H1 (cell line): ENCODE results near the gene EZH1. TPM values are rescaled to one million over a fixed set of nuclear protein-coding genes. Genes with fewer than 3 reads are reported as not detected.

ENCODE experiments used
- CTCF ChIA-PET: fragments of 300-600 bp; sonication (Branson Sonifier 250); formaldehyde crosslinking; loops from one replicate; lab custom pipeline; 2021; ENCODE audit not compliant: partially characterized antibody; lab: Charles Lee
- POLR2A ChIA-PET: fragments of 300-600 bp; sonication (Branson Sonifier 250); formaldehyde crosslinking; loops from one replicate; lab custom pipeline; 2021; ENCODE audit warnings: inconsistent platforms; ENCODE audit not compliant: partially characterized antibody; lab: Charles Lee
- DNase-seq, 2 experiments: peaks; one replicate each; pipeline versions ENCODE4 v3.0.0 to v3.0.0-alpha.2; 2010 to 2022; ENCODE audit warnings: low spot score in 2 of 2, low read depth in 1 of 2, mixed read lengths in 1 of 2
- FAIRE-seq: peaks from 2 replicates; lab custom pipeline; 2011; peaks lifted over from hg19 to GRCh38; lab: Jason Lieb, UNC
- H2AFZ ChIP-seq: 2 replicates; pipeline ENCODE4 v1.8.1; 2012; ENCODE audit warnings: low read length, inconsistent platforms
- H2AK5ac ChIP-seq: 2 replicates; pipeline ENCODE4 v1.6.1; 2013; ENCODE audit warnings: low read depth, low read length
- H2BK120ac ChIP-seq: replicated peaks from 2 replicates; pipeline ENCODE3; 2013; ENCODE audit warnings: low read depth, low read length, inconsistent platforms
- H2BK12ac ChIP-seq: 2 replicates; pipeline ENCODE4 v1.6.1; 2013; ENCODE audit warnings: low read depth, low read length
- H2BK15ac ChIP-seq: 2 replicates; pipeline ENCODE4 v1.6.1; 2013; ENCODE audit warnings: low read length
- H2BK20ac ChIP-seq: 2 replicates; pipeline ENCODE4 v1.6.1; 2013; ENCODE audit warnings: low read length
- H2BK5ac ChIP-seq: 2 replicates; pipeline ENCODE4 v1.6.1; 2013; ENCODE audit warnings: low read depth, low read length
- H3K14ac ChIP-seq: 2 replicates; pipeline ENCODE4 v1.6.1; 2013; ENCODE audit warnings: inconsistent platforms; ENCODE audit not compliant: insufficient read length
- H3K18ac ChIP-seq: 2 replicates; pipeline ENCODE4 v1.6.1; 2013; ENCODE audit warnings: low read length; ENCODE audit errors: extremely low read depth
- H3K23ac ChIP-seq: 2 replicates; pipeline ENCODE4 v1.6.1; 2013; ENCODE audit warnings: inconsistent platforms; ENCODE audit not compliant: insufficient read length
- H3K23me2 ChIP-seq: 2 replicates; pipeline ENCODE4 v1.6.1; 2013; ENCODE audit warnings: low read depth, low read length
- H3K27ac ChIP-seq: 2 replicates; pipeline ENCODE4 v1.6.1; 2011; ENCODE audit warnings: low read depth, low read length, inconsistent platforms
- H3K27me3 ChIP-seq, 4 experiments: replicated peaks in 1 of 4; 1 replicate in 1 of 4; 2 replicates in 3 of 4; pipeline versions ENCODE4 v1.6.1 to v1.8.1; 2011 to 2013; ENCODE audit warnings: low read length in 3 of 4, mild to moderate bottlenecking in 3 of 4, inconsistent platforms in 2 of 4, mixed read lengths in 2 of 4, moderate library complexity in 1 of 4; ENCODE audit not compliant: control insufficient read depth in 3 of 4, insufficient read depth in 3 of 4; ENCODE audit errors: extremely low read depth in 1 of 4
- H3K36me3 ChIP-seq, 4 experiments: 2 replicates each; pipeline versions ENCODE4 v1.6.1 to v1.8.1; 2011 to 2013; ENCODE audit warnings: mild to moderate bottlenecking in 4 of 4, low read length in 3 of 4, moderate library complexity in 2 of 4, control low read depth in 1 of 4, inconsistent platforms in 1 of 4; ENCODE audit not compliant: insufficient read depth in 4 of 4, control insufficient read depth in 2 of 4
- H3K4ac ChIP-seq: replicated peaks from 2 replicates; pipeline ENCODE3; 2013; ENCODE audit warnings: low read length, low read depth, mixed read lengths, inconsistent platforms; ENCODE audit not compliant: insufficient read length
- H3K4me1 ChIP-seq, 4 experiments: replicated peaks in 1 of 4; 1 replicate in 1 of 4; 2 replicates in 3 of 4; pipeline versions ENCODE4 v1.6.1 to v1.8.1; 2011 to 2013; ENCODE audit warnings: low read length in 3 of 4, inconsistent platforms in 2 of 4, mixed read lengths in 1 of 4; ENCODE audit not compliant: insufficient read depth in 4 of 4, control insufficient read depth in 3 of 4
- H3K4me2 ChIP-seq, 2 experiments: 2 replicates each; pipeline versions ENCODE4 v1.6.1 to v1.8.1; 2011 to 2013; ENCODE audit warnings: low read depth in 2 of 2, low read length in 2 of 2, control low read depth in 1 of 2, inconsistent platforms in 1 of 2, mild to moderate bottlenecking in 1 of 2; ENCODE audit not compliant: insufficient read depth in 1 of 2
- H3K4me3 ChIP-seq, 4 experiments: fragments of 200-600, 300-600 bp in 1 of 4; sonication (generic), shearing (Covaris generic), sonication (Bioruptor Twin) in 1 of 4; 2 replicates each; pipeline versions ENCODE4 v1.5.1 to v1.8.1; 2011 to 2016; ENCODE audit warnings: low read length in 4 of 4, low read depth in 3 of 4, control low read depth in 2 of 4, inconsistent platforms in 2 of 4, mild to moderate bottlenecking in 2 of 4, mixed read lengths in 1 of 4, moderate library complexity in 1 of 4; ENCODE audit not compliant: insufficient read depth in 2 of 4; ENCODE audit errors: extremely low read depth in 1 of 4
- H3K56ac ChIP-seq: replicated peaks from 2 replicates; pipeline ENCODE3; 2013; ENCODE audit warnings: low read depth, mild to moderate bottlenecking, mixed read lengths, low read length, inconsistent platforms; ENCODE audit not compliant: insufficient read length
- H3K79me1 ChIP-seq: 2 replicates; pipeline ENCODE4 v1.6.1; 2013; ENCODE audit warnings: low read depth, low read length, control low read depth
- H3K79me2 ChIP-seq, 2 experiments: 2 replicates each; pipeline versions ENCODE4 v1.6.1 to v1.8.1; 2012 to 2013; ENCODE audit warnings: low read length in 2 of 2, mild to moderate bottlenecking in 2 of 2, inconsistent platforms in 1 of 2; ENCODE audit not compliant: insufficient read depth in 2 of 2, control insufficient read depth in 1 of 2
- H3K9ac ChIP-seq, 4 experiments: replicated peaks in 1 of 4; 1 replicate in 1 of 4; 2 replicates in 3 of 4; pipeline versions ENCODE4 v1.6.1 to v1.8.1; 2011 to 2013; ENCODE audit warnings: low read depth in 3 of 4, low read length in 3 of 4, control low read depth in 2 of 4, mild to moderate bottlenecking in 2 of 4, moderate library complexity in 2 of 4, inconsistent platforms in 1 of 4; ENCODE audit errors: extremely low read depth in 1 of 4
- H3K9me3 ChIP-seq, 2 experiments: 2 replicates each; pipeline versions ENCODE4 v1.6.1 to v1.8.1; 2012 to 2013; ENCODE audit warnings: mild to moderate bottlenecking in 2 of 2, moderate library complexity in 2 of 2, control low read depth in 1 of 2, inconsistent platforms in 1 of 2, low read depth in 1 of 2, low read length in 1 of 2, mixed read lengths in 1 of 2; ENCODE audit not compliant: insufficient read depth in 2 of 2
- H4K20me1 ChIP-seq, 2 experiments: replicated peaks in 1 of 2; 2 replicates each; pipeline versions ENCODE3 to v1.8.1; 2011 to 2013; ENCODE audit warnings: inconsistent platforms in 2 of 2, low read length in 2 of 2, mild to moderate bottlenecking in 1 of 2; ENCODE audit not compliant: insufficient read depth in 2 of 2, control insufficient read depth in 1 of 2
- H4K5ac ChIP-seq: 2 replicates; pipeline ENCODE4 v1.6.1; 2013; ENCODE audit warnings: low read length, low read depth, mixed read lengths, inconsistent platforms; ENCODE audit not compliant: insufficient read length
- H4K8ac ChIP-seq: 2 replicates; pipeline ENCODE4 v1.8.0; 2013; ENCODE audit warnings: mild to moderate bottlenecking, moderate library complexity, low read length, inconsistent platforms; ENCODE audit not compliant: insufficient read depth; ENCODE audit errors: extremely low read depth
- H4K91ac ChIP-seq: replicated peaks from 2 replicates; pipeline ENCODE3; 2013; ENCODE audit warnings: low read length, mixed read lengths, inconsistent platforms; ENCODE audit not compliant: insufficient read length
- KDM5A ChIP-seq: fragments of 200-600 bp; IDR thresholded peaks from 2 replicates; pipeline ENCODE4 v1.7.1; 2012; ENCODE audit warnings: mild to moderate bottlenecking, low read length, inconsistent platforms, mixed read lengths
- WGBS, 2 experiments: shearing (Covaris generic) in 1 of 2; methylation state at CpG; one replicate each; pipeline versions ENCODE4 v1.1.6 to v1.1.7; 2013 to 2015; ENCODE audit warnings: low lambda C conversion rate in 2 of 2, mixed read lengths in 2 of 2, inconsistent platforms in 1 of 2, low coverage in 1 of 2, missing lambda C conversion rate in 1 of 2; ENCODE audit not compliant: insufficient replicate concordance in 2 of 2, insufficient coverage in 1 of 2, insufficient read length in 1 of 2; ENCODE audit errors: extremely low coverage in 1 of 2, missing lambda C conversion rate in 1 of 2; 5-methylcytosine and 5-hydroxymethylcytosine counted together
- polyA plus RNA-seq, 7 experiments: library from polyadenylated mRNA; depleted of rRNA in 3 of 7; stranded (reverse) in 5 of 7; unstranded in 2 of 7; fragments of >200 nt in 5 of 7; fragments of 200-250 nt in 2 of 7; gene quantifications; 1 replicate in 5 of 7; 2 replicates in 1 of 7; 4 replicates in 1 of 7; pipeline versions ENCODE4 v1.2.1 to v1.2.3, GENCODE V29; 2011 to 2013; ENCODE audit warnings: missing spikeins in 2 of 7, mixed read lengths in 2 of 7
- total RNA-seq: library from RNA; stranded (reverse); fragmentation: NEBNext Ultra II Directional; extraction: Animal tissue kit (Norgen Biotek cat#: 25700); gene quantifications from 2 replicates; pipeline ENCODE4 v1.2.1, GENCODE V29; 2021

Gene EZH1
- total and polyA plus RNA-seq, 2 of the 8 experiments (the other 6 are each of a cell fraction or from before 2014, with no cell fraction given): 17.4 to 20.8 TPM

- no peak overlapping the region for H3K4me3 ChIP-seq
- no peaks in the 10 kb centered on the region for H3K23me2 ChIP-seq
- H2BK20ac ChIP-seq: no peak overlapping the region
- no peak overlapping the region for H3K9ac ChIP-seq
- H3K27ac ChIP-seq: no peak overlapping the region
- no peak overlapping the region for H4K8ac ChIP-seq
- no peak overlapping the region for H4K91ac ChIP-seq
- no peak overlapping the region for H3K23ac ChIP-seq
- CTCF ChIA-PET: interaction anchor here (0.6 kb wide), 1 partner anchor 125 kb away, joined by 3 read pairs; no protein-coding TSS in a partner anchor
- WGBS, 2 experiments: 91% methylated on average over 5 of the region's 5 CpGs; no CpG with 5 or more reads in 1 of the 2 experiments
- no peak for TF ChIP-seq KDM5A
- TF ChIP-seq, all 59 proteins: peak for 0
- FAIRE-seq (no peak), DNase-seq (no peak)
- H2BK12ac ChIP-seq: no peak overlapping the region
- H2AFZ ChIP-seq: no peak overlapping the region
- H2BK15ac ChIP-seq: no peak overlapping the region
- no peaks in the 10 kb centered on the region for H3K79me2 ChIP-seq
- no peak overlapping the region for H2AK5ac ChIP-seq
- POLR2A ChIA-PET: interaction anchor here (1.3 kb wide), 1 partner anchor 11 kb away, joined by 5 read pairs; no protein-coding TSS in a partner anchor
- H3K4ac ChIP-seq: no peak overlapping the region
- no peak overlapping the region for H3K14ac ChIP-seq
- H4K5ac ChIP-seq: no peak overlapping the region
- no peaks in the 10 kb centered on the region for H3K4me1 ChIP-seq
- H3K9me3 ChIP-seq: no peaks in the 10 kb centered on the region
- H3K79me1 ChIP-seq: no peaks in the 10 kb centered on the region
- H3K36me3 ChIP-seq: peaks cover 6 to 71% (median 38%) of the 10 kb centered on the region in 4 experiments
- H3K27me3 ChIP-seq: no peaks in the 10 kb centered on the region
- no peak overlapping the region for H3K56ac ChIP-seq
- no peaks in the 10 kb centered on the region for H4K20me1 ChIP-seq
- H3K18ac ChIP-seq: no peak overlapping the region
- no peak overlapping the region for H2BK5ac ChIP-seq
- no peak overlapping the region for H3K4me2 ChIP-seq
- H2BK120ac ChIP-seq: no peak overlapping the region
Measured at GRCh38 chr17:42706732-42707131, 38.1 kb downstream of the EZH1 start.
